GM18873 (cell line): ENCODE data around the gene GSTO2.

ENCODE experiments used
- ATAC-seq: cut with Tn5 transposase; IDR thresholded peaks from one replicate; pipeline ENCODE4 v1.9.1; 2021; ENCODE audit warnings: mild to moderate bottlenecking, moderate library complexity, moderate number of reproducible peaks; ENCODE audit not compliant: unreplicated experiment, low FRiP score

The GSTO2 gene

GRCh38 chr10:104323760-104324201 is 54.8 kb downstream of the GSTO2 start:
- ATAC-seq: no peak

GRCh38 chr10:104324221-104324686 is 55.3 kb downstream of the GSTO2 start:
- ATAC-seq: no peak

- ATAC-seq: no peak
Measured at GRCh38 chr10:104324931-104325330, 55.9 kb downstream of the GSTO2 start.

GRCh38 chr10:104325436-104326435 is 56.8 kb downstream of the GSTO2 start:
- no peak for ATAC-seq

- no peak for ATAC-seq
Measured at GRCh38 chr10:104326991-104327610, 58.1 kb downstream of the GSTO2 start.

- no peak for ATAC-seq
Measured at GRCh38 chr10:104327745-104328645, 59.0 kb downstream of the GSTO2 start.

- ATAC-seq: no peak
Measured at GRCh38 chr10:104328646-104328895, 59.6 kb downstream of the GSTO2 start.

GRCh38 chr10:104328896-104329710 is 60.1 kb downstream of the GSTO2 start:
- no peak for ATAC-seq

- no peak for ATAC-seq
Measured at GRCh38 chr10:104329735-104330134, 60.8 kb downstream of the GSTO2 start.

GRCh38 chr10:104330168-104331110 is 61.5 kb downstream of the GSTO2 start:
- ATAC-seq: no peak

- ATAC-seq: no peak
Measured at GRCh38 chr10:104331208-104331838, 62.3 kb downstream of the GSTO2 start.

- no peak for ATAC-seq
Measured at GRCh38 chr10:104332243-104333031, 63.5 kb downstream of the GSTO2 start.

- no peak for ATAC-seq
Measured at GRCh38 chr10:104333032-104333727, 64.2 kb downstream of the GSTO2 start.

- ATAC-seq: no peak
Measured at GRCh38 chr10:104333728-104334373, 64.9 kb downstream of the GSTO2 start.

- no peak for ATAC-seq
Measured at GRCh38 chr10:104334561-104334960, 65.6 kb downstream of the GSTO2 start.

GRCh38 chr10:104334965-104335650 is 66.1 kb downstream of the GSTO2 start:
- no peak for ATAC-seq
